Stimulated activated CD8-positive, alpha-beta memory T cell treated with anti-CD3 and anti-CD28 coated beads, Interleukin-4, amount 100 ng/mL, for 48 hours (primary cell): Measurements from ENCODE around the gene BCO2.
"Not testable (repeated sequence)": the region's sequence is repeated elsewhere in the genome, so short reads cannot be mapped to it uniquely, and the experiment has no call there.

Experiments used
- DNase-seq: peaks from one replicate; pipeline ENCODE4 v3.0.0-alpha.2; 2020

Gene BCO2, protein sequence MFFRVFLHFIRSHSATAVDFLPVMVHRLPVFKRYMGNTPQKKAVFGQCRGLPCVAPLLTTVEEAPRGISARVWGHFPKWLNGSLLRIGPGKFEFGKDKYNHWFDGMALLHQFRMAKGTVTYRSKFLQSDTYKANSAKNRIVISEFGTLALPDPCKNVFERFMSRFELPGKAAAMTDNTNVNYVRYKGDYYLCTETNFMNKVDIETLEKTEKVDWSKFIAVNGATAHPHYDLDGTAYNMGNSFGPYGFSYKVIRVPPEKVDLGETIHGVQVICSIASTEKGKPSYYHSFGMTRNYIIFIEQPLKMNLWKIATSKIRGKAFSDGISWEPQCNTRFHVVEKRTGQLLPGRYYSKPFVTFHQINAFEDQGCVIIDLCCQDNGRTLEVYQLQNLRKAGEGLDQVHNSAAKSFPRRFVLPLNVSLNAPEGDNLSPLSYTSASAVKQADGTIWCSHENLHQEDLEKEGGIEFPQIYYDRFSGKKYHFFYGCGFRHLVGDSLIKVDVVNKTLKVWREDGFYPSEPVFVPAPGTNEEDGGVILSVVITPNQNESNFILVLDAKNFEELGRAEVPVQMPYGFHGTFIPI

DNA sequence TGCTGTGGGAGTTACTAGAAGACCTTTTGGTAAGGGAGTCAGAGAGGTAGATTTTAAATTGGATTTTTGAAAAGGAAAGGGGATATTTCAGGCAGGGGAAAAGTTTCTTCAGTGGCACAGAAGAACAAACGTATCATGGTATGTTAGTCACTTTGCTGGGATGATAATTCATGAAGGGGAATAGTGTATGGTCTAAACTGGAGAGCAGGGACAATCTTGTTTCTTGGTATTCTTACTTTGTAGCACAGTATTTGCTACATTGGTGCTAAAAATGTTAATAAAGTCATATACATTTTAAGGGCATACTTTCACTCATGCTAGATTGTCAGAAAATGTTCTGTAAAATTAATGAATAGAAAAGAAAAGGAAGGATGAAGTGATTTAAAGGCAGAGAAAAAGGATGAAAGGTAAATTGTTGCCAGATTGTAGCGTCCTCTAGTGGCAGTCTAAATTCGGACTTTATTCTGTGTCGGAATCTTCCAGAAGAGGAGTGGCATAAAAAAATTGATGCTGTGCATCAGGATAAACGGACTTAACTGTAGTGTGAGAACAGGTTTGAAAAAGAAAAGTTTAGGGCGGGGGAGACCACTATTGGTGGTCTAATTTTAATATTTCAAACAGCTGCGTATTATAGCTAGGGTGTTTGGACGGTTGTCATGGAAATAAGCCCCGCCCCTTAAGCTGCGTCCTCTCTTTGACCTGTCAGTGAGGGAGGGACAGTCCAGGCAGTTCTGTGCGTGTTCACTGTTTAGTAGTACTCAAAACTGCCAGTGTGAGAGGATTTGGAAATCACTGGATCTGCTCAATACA, at the start of gene BCO2:
Gene BCO2 (plus strand): TSS at position 724 of the 810 bp plus-strand sequence. CDS start 90 bp downstream, outside the sequence.
- DNase-seq: peak; percentile 73

DNA sequence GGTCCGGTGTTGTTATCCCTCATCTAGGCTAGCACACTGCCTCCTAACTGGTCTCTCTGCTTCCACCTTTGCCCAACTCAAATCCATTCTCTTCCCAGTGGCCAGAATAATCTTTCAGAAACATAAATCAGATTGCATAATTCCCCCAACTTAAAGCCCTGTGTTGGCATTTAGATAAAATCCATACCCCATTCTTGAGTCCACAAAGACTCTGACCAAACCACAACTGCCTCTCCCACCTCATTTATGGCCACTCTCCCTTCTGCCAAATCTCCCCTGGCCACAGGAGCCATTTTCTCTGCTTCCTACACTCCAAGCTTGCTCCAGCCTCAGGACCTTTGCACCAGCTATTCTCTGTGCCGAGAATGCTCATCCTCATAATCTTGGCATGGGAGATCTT, 48.3 kb upstream of the BCO2 start:
- DNase-seq: no peak

DNA sequence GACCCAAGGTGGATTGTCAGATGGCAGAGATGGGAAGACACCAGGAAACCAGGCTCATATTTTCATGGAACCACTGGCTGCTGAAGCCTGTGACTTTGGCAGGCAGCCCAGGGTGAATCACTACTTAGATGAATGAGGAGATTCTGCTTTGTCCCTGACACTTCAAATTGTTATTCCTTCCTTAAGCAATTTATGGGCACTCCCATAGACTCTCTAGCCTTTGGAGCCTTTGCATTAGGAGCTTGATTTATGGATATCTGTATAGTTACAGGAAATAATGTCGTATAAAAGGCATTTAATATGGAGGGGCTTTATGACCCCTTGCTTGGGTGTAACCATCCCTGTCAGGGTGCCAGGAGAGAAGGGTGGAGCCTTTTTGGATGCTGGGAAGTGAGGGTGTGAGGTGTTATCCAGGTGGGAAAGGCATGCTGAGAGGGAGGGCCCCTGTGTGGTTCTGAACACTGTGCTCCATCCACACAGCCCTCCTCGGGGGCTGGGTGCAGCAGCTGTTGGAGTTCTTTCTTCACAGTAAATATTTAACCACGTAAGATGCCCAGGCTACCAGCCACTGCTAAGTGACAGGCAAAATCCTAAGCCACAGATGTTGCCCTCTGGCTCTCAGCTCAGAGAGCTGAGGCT, 46.7 kb upstream of the BCO2 start:
- DNase-seq: no peak

DNA sequence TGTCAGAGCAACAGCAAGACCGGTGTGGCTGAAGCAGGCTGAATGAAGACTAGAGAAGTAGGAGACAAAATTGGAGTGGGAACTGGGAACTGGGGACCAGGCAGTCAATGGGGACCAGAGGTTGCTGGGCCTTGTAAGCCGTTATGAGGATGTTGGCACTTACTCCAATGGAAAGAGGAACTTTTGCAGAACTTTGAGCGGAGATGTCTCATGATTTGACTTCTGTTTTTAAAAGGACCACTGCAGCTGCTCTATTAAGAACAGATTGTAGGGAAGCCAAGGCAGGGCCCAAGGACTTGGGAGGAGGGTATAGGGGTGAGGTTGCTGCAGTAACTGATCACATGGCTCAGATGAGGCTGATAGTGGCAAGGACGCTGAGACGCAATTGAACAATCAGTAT, 45.7 kb upstream of the BCO2 start:
- DNase-seq: no peak

DNA sequence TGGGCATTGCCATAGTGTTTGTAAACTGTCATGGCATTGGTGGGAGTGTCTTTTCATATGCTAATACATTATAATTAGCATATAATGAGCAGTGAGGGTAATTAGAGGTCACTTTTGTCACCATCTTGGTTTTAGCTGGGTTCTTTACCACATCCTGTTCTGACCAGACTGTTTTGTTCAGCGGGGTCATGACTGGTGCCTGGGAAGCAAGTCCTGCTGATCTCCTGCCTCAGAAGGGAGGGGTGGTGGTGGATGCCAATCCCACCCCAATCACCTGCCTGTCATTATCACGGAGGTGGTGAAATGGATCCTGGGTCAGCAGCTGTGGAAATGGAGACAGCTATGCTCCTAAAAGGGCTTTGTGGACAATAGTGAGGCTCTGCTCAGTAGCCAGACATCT, 42.6 kb upstream of the BCO2 start:
- no peak for DNase-seq

DNA sequence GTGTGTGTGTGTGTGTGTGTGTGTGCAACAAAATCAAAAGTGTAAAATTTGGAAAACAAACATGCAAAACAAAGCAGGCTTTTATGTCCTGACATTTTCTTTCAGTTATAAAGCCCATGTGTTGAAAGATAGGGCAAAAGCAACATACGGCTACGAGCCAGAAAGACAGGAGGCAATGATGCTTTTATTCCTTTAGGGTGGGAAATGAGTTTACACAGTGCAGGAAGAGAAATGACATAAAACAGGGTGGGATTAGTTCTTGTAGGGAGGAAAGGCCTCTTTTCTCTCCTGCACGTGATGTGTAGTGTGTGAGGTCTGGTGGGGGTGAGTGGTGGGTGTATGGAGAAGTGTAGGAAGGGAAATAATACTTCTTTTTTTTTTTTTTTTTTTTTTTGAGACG, 40.8 kb upstream of the BCO2 start:
- no peak for DNase-seq

DNA sequence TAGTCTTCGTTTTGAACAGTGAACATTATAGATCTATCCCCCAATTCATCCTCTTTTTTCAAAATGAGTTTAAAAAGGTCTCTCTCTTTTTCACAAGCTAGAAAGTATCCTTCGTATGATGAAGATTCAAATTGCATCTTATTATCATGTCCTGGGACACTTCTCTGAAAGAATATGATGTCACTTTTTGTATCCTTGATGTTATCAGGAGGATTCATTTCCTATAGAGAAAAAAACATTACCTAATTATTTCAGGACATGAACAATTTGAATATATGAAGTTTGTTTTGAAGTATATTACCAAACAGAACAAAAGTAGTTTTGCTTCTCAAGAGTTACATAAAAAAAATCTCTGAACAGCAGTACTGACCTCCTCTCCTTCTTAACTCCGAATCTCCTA, 31.7 kb upstream of the BCO2 start:
- no peak for DNase-seq

DNA sequence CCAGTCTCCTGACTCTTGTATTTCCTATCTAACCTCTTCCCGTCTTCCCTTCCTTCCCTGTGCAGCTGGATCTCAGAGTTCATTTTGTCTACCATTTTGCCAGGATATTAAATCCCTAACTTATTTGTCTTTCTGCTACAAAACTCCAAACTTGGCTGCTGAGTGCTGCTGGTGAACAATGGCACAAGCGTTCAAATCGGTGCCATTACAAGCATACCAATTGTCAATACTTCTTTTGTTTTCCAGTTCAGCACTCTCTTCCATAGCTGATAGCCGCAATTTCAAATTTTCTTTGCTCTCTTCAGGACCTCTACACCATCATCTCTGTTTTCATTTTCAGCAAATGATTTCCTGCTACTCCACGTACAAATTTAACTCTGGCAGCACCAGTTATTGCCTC, 24.8 kb upstream of the BCO2 start:
- DNase-seq: no peak

DNA sequence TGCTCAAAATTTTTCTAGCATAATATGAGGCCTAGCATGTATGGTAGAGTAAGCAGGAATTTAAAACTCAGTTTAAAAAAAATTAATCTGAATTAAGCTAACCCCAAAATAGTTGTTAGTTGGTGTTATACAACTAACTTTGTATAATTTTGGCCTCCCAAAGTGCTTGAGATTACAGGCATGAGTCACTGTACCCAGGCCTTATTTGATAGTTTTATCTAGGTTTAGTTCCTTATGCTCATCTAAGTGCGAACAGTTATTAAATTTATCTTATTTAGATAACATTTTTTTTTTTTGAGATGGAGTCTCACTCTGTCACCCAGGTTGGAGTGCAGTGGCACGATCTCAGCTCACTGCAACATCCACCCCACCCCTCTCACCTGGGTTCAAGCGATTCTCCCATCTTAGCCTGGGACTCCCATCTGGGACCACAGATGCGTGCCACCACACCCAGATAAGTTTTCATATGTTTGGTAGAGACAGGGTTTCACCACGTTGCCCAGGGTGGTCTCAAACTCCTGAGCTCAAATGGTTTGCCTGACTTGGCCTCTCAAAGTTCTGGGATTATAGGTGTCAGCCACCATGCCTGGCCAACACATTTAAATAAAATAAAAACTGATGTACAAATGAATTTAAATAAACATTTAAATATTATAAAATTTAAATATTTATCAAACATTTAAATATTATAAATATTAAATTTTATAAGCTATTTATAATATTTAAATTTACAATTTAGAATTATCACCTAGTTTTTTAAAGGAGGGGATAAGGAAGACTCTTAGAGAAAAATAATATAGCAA, 19.0 kb upstream of the BCO2 start:
- no peak for DNase-seq

DNA sequence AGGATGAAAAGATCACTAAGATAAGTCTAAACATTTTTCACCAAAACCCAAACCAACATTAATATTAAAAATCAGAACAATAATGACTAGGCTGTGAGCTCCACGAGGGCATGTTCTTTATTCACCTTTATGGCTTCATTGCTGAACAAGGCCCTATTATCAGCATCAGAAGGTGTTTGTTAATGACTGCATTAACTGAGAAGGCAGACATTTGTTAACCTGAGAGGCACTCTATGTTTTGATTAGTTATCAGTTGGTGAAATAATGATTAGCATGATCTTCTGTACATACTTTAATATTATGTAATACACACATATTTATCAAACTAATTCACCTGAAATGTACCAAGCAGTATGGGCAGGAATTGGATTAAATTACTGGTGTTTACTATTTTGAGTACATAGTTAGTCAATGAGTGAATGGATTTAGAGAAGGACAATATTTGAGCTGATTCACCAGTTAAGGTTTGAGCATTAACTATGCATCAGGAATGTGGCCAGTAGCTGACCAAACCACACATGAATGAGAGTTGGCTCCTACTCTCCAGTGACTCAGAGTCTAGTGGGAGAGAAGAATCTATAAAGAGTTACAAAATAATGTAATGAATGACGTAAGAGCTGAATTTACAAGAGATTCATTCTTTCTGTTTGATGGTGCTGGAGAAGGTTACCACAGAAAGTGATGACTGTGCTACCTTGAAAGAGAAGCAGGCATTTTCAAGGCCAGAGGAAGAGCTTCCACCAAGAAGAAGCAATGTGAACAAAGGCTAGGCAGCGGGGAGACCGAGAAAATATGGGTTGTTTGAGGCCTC, 18.2 kb upstream of the BCO2 start:
- no peak for DNase-seq

DNA sequence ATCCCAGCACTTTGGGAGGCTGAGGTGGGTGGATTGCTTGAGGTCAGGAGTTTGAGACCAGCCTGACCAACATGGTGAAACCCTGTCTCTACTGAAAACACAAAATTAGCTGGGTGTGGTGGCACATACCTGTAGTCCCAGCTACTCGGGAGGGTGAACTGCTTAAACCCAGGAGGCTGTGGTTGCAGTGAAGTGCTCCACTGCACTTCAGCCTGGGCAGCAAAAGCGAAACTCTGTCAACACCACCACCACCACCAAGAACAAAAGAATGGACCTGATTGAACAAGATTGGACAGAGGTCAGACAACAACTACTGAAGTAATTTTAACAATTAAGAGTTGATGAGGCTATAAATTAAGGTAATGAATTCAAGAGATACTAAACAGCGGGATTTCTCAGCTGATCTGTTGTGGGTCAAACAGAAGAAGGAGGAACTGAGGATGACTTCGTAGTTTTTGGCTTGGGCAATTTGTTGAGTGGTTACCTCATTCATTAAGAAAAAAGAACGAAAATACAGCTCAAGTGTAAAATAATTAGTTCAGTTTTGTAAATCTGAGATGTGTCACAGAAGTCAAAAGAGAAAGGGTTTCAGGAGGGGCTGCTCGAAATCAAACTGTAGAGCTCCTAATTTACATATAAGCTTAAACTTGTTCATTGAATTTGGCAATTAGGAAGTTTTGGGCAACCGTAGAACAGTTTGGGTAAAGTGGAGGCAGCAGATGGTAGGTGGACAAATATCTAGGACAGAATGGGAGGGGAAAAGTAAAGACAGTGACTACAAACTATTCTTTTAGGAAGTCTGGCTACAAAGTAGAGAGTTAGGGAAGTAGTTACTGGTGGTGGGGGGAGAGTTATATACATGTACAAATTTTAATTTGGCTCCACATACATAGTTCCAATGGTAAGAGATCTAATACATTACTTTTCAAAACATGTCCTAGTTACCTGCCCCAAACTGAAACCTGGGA, 15.9 kb upstream of the BCO2 start:
- DNase-seq: no peak

DNA sequence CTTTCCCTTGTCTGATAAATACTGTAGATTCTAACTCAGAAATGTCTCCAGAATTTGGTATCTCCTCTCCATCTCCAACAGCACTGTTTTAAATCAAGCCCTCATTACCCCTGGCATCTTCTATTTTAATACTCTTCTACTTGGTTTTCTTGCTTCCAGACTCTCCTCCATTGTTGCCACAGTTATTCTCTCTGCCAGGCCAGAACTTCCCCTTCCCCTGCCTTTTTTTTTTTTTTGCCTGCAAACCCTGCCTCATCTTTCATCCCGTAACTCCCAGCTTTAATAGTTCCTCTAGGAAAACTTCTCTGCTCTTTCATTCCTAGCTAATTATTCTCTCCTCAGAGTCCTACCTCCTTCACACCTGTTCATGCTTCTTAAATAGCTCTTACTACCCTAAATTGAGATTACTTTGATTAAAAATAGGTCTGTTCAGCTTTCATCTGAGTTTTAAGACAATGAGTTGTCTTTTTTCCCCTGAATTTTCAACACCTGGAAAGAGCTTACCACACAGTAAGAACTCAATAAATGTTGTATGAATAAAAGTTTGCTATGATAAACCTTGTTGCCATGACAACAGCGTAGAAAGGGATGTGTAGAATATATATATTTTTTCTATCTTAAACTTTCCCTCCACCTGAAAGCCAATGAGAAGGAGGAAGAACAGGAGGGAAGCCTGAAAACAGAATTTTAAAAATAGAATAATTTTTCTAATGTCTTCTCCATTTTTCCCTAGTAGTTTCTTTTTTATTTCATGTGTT, 15.0 kb upstream of the BCO2 start:
- no peak for DNase-seq

DNA sequence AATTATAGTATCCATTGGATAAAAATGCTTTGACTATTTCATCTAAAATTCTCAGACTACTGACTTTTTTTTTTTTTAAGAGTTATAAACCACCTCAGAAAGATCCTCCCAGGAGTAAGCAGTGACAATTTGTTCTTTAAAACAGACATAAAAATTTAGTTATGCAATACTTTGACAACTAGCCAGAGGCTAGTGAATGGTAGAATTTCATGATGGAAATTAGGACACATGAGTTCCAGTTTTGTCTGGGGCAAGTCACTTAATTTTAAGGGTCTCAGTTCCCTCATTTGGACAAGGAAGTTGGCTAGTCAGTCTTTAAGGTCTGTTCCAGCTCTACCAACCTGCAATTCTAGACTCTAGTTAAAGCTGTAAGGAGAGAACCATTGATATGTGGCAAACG, 14.3 kb upstream of the BCO2 start:
- DNase-seq: no peak

DNA sequence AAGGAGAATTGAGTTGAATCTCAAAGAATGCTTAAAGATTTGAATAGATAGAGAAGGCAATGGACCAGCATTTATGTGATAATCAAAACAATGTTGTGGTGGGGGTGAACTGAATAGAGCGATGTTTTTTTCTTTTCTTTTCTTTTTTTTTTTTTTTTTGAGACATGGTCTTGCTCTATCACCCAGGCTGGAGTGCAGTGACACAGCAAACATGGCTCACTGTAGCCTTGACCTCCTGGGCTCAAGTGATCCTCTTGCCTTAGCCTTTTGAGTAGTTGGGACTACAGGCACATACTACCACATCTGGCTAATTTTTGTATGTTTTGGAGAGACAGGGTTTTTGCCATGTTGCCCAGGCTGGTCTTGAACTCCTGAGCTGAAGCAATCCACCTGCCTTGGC, 13.1 kb upstream of the BCO2 start:
- DNase-seq: not testable (repeated sequence)

DNA sequence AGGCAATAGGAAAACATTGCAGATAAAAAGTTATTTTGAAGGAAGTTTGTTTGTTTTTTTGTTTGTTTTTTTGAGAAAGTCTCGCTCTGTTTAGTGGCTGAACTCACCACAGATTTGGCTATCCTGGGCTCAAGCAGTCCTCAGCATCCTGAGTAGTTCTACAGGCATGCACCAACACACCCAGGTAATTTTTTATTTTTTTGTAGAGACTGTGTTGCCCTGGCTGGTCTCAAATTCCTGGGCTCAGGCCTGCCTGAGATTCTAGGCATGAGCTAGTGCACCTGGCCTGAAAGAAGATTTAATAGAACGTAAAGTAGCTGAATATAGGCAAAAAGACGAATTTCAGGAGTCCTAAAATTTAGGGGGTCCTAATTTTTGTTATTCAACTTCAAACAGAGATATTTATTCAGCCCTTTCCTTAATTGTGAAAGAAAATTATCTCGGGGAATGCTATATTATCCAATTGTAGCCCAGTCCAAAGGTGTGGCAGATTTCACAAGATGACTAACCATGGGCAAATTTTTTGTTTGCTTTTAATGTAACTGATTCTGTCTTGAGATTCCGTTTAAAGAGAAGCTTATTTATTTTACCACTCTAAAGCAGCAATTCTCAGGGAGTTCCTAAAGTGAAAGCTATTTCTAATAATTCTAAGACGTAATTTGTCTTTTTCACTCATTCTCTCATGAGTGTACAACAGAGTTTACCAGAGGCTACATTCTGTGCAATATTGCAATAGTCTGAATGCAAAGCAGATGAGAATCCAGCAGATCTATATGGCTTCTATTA, 12.4 kb upstream of the BCO2 start:
- no peak for DNase-seq

DNA sequence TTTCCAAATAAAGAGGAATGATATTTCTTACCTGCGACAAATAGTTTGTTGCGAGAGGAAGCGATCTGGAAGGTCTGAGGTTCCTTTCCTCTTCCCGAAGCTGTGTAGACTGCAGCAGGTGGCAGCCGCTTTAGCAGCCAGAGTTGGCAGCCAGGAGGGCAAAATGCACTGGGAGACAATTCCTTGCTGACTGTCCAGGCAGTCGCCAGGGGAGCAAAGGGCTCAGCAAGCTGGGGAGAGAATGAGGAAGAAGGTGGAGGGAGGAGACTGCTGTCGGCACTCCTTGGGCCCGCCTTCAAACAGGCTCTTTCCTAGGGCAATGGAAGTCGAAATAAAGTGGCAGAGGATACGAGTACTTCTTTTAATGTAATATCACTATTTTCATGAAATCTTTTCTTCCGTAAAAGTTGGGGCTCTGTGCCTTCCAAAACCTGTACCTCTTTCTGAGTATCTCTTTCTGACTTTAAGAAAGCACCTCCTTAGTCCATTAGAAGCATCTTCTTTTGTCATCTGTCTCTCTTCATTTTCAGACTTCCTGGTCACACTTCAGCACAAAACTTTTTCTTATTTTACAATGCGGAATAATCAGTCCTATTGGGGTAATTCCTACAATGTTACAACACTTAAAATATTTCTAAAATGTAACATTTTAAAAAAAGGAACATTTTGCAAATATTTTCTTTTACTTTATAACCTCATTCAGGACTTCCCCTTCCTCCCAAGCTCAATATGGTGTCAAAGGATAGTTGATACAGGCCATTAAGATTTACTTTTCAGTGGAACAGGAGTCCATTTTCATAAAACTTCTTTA, 11.2 kb upstream of the BCO2 start, which contains the start of gene IL18:
Gene IL18 (minus strand): TSS at position 220 of the 811 bp plus-strand sequence. CDS start 9,041 bp downstream, outside the sequence.
- no peak for DNase-seq

DNA sequence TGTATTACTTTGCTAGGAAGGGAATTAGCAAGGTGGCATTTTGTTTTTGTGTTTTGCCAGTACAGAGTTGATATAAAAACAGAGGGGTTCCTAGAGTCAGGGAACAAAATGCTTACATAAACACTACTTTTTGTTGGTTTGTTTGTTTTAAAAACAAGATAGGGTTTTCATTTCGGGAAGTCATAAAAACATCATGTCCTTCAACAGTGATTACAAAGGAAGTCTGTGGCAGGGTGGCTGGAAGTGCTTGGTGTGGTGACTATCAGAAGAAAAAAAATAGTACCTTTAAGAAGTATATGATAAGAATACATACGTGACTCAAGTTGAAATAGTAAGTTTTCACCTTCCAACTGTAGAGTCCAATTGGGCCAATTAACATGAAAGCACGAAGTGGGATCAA, 10.3 kb upstream of the BCO2 start:
- DNase-seq: no peak

DNA sequence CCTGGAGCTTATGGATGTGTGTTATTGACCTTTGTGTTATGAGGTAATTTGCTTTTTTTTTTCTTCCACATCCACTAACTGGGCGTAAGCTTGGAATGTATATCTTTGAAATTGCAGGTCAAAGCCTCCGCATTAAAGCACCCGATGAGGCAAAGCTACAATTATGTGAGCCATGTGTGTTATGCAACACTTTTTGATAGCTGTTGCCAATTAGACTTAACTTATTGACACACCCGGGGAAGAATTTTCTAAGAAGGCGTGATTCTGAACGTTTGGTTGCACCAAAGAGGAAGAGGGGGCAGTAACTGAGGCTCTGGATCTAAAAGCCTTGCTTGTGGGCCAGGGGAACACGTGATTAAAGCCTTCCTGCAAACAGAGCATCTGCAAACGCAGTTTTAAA, 8.8 kb upstream of the BCO2 start:
- DNase-seq: no peak
